ENCODE results near the gene MARCHF10.
A peak's percentile ranks its signal among the peaks of the same experiment; 100 is the strongest.
"Not testable (repeated sequence)": the region's sequence is repeated elsewhere in the genome, so short reads cannot be mapped to it uniquely, and the experiment has no call there.

The MARCHF10 gene

DNA sequence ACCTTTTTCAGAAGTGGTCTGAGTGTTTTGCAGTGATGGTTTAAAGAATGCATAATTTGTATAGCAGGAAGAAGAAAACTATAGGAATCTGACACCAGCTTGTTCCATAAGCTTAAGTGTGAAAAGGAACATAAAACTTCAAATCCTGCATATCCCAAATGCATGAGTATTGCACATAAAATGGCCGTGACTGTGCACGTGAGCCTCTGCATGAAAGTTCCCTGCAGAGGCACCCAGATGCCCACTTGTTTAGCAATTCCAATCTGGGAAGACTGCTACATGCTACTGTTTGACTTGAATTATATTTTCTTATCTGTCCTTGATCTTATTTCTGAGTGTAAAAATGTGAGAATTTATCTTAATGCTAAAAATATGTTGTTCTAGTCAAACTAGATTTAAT lies 21.5 kb downstream of the MARCHF10 start:
- DNase-seq (ENCODE audit: low read depth) = no peak

DNA sequence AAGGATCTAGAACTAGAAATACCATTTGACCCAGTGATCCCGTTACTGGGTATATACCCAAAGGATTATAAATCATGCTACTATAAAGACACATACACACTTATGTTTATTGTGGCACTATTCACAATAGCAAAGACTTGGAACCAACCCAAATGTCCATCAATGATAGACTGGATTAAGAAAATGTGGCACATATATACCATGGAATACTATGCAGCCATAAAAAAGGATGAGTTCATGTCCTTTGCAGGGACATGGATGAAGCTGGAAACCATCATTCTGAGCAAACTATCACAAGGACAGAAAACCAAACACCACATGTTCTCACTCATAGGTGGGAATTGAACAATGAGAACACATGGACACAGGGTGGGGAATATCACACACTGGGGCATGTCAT lies 22.1 kb downstream of the MARCHF10 start:
- not testable (repeated sequence) for DNase-seq (ENCODE audit: low read depth)

DNA sequence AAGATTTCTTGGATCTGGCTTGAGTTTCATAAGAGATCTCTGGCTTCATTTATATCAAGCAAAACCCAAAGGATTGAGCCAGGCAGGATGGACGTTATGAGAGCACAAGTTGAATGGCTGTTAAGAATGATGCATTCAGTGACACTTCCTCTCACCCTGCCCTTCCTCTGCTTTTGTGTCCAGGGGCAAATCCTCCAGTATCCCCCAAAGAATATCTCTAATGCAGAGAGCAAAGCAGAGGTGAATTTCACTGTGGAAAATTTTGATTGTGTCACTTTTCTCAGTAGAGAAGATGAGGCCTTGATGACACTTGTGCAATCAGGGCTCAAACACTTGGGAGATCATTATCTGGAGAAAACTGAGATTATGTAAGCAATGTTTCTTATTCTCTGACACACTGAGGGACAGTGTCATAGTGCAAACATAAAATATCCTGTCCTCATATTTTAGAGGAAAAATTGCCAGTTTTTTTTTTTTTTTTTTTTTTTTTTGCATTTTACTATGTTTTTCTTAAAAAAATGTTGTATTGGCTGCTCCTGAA lies 25.3 kb downstream of the MARCHF10 start:
- DNase-seq (ENCODE audit: low read depth) = no peak

DNA sequence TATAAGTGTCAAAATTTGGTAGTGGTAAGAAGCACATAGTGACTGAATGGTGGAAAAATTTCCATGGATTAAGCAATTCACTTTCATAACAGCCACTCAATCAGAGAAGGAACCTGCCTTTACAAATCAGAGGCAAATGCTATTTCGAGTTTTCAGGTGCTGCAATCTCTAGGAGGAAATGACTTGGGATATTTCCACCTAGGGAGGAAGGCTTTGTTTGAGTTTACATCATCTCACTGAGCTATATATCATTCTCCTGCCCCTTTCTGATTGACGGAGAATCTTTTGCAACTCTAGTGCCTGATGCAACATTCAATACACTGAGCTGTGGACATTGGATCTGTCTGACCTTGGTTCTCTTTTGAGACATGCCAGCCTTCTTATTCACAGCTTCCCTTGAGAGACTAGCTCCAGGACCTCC lies 26.3 kb downstream of the MARCHF10 start:
- no peak for DNase-seq (ENCODE audit: low read depth)

DNA sequence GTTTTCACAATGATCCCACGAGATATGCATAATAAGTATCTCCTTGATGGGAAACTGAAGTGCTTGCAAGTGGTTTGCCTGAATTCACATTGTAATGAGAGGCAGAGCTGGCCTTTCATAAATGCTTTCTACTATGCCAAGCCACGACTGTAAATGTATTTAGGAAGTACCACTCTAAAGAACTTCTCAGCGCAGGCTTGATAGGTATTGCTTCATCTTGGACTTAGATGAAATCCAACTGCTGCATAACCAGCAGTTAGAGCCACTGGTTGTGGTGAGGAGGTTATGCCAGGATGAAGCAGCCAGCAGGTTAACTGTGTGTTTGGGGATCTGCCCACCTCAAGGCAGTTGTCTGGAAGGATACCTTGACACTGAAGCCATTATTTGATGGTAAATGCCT lies 26.8 kb downstream of the MARCHF10 start:
- no peak for DNase-seq (ENCODE audit: low read depth)

DNA sequence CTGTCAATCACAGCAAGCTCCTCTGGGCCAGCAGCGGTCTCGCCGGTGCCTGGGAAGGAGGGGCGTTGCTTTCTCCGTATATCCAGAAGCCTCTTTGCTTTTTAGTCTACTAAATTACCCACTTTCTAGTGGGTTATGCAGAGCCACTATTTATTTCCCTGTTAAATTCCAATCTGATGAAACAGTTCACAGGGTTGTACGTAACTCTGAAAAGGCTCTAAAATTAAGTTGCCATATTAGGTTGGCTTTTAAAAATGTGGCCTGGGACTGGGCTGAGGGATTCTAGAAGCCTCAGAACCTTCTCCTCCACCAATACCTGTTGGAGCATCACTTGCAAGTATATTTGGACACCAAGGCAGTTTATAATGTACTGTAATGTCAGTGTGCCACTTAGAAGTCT lies 27.2 kb downstream of the MARCHF10 start:
- DNase-seq (ENCODE audit: low read depth) = no peak

DNA sequence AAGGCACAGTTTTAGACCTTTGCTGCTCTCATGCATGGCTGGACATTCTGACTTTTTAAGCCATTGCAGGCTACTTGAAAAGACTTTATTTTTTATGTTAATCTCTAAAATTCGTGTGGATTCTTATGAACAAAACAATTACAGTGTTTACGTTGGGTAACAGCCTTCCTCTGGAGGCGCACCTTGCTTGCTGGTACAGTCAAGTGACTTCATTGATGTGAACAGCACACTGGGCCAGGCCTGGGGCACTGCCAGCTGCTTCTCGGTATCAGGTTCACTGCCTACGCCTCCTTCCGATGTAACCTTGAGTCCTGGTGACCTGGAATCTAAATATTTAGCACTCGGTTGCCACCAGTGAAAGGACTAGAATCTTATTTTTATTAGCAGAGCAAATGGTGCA lies 27.8 kb downstream of the MARCHF10 start:
- no peak for DNase-seq (ENCODE audit: low read depth)

DNA sequence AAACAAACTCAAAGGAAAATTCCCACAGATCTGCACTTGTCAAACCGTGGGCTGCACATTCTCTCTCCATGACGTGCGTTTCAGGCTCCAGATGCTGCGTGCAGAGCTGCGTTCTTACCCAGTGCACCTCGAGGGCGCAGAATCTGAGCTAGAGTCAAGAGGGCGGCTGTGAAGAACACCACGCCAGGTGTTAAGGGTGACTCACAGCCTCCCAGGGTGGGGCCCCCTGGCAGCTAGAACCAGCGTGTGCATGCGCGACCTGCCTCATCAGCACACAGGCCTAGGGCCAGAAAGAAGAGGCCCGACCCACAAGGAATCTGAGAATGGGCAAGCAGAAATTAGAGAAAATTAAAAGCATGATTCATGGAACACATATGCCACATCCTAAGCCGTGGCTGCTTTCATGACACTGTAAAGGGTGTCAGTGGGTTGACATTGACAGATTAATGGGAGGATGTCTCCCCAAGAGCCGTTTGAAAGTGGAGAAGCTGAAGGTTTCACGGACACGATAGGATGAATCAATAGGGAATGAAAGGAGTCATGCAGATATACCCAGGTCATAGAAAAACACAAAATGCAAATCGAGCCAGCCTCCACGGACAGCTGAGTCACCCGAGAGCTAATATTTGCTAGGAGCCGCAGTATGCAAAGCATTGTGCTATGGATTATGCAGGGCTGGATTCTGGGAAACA lies 29.0 kb downstream of the MARCHF10 start:
- peak; percentile 73 for DNase-seq (ENCODE audit: low read depth)

DNA sequence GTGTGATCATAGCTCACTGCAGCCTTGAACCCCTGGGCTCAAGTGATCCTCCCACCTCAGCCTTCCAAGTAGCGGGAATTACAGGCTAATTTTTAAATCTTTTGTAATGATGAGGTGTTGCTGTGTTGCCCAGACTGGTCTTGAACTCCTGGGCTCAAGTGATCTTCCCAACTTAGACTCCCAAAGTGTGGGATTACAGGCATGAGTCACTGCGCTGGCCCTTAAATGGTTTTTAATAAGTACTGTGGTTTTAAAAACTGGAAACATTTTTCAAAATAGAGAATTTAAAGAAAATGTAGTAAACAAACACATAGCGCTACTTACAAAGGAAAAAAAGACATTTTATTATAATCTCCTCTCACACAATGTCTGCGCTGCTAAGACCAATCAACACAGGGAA lies 32.2 kb downstream of the MARCHF10 start:
- DNase-seq (ENCODE audit: low read depth) = no peak

DNA sequence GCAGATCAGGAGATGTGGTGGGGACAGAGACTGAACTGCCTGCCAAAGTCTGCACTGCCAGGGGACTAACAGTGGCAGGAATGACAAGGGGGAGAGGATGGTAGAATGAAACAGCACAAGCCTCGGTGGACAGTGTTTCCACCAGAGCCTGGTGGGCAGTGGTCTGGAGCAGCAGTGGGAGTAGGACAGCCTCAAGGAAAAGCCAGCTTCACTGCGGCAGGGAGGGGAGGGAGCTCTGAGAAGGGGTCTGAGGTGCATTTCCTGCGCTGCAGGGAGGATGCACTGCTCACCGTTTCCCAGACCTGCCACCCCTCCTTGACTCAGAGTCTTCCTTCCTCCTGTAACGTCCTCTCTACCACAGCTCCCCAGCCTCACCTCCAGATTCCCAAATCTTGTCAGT lies 33.8 kb downstream of the MARCHF10 start:
- no peak for DNase-seq (ENCODE audit: low read depth)

DNA sequence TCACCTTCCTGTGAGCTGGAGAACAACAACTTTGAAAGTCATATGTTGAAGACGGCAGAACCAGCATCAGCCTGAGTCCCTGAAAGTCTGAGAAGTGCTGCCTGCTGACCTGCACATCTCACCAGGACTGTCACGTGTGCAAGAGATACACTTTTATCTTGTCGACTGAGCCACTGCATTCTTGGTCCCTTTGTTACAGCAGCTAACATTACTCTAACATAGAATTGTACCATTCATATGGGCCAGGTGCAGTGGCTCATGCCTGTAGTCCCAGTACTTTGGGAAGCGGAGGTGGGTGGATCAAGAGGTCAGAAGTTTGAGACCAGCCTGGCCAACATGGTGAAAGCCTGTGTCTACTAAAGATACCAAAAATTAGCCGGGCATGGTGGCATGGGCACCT lies 40.1 kb downstream of the MARCHF10 start:
- no peak for DNase-seq (ENCODE audit: low read depth)

DNA sequence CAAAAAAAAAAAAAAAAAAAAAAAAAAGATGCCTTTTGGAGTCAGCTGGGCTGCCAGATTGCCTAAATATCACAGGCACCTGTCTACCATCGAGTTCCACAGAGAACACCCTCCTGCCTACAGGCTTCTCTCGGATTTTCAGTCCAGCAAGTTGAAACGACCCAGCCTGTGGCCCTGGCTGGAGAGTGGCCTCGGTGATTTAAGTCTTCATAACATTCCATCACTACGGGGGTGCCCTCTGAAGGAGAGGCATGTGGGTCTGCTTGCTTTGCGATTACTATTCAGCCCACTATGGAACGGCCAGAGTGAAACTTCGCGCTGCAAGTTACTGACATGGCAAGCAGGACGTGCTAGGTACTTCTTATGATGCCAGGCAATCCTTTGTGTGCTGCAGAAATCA lies 42.8 kb downstream of the MARCHF10 start:
- DNase-seq (ENCODE audit: low read depth) = no peak

DNA sequence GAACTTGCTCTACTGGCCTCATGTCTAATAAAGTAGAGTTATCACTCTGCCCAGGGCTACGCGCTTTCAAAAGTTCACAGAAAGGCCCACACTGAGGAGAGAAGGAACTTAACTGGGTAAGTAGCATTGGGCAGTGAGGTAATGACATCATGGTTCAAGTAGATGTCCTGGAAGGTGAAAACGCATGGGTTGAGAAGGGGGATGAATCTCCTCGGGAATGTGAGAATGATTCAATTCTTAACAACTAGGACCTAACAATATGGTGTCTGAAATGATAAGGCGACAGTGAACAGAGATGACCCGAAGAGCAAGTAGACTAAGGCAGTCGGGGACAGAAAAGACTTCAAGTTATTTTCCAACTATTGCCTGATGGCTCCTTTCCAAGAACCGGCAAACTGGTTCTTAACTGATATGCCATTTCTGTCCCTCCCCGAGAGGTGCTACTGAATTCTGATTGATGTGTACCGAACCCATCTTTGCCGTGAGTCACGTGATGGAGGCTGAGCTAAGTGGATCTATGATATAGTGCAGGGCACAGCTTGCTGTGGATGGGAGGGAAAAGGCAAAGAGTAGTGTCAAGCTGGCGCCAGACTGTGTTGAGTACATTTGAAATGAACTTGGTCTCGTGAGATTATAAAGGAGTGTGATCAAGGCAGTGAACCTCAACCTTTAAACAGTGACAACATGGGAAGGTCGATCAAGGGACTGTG lies 44.1 kb downstream of the MARCHF10 start:
- DNase-seq (ENCODE audit: low read depth) = no peak

DNA sequence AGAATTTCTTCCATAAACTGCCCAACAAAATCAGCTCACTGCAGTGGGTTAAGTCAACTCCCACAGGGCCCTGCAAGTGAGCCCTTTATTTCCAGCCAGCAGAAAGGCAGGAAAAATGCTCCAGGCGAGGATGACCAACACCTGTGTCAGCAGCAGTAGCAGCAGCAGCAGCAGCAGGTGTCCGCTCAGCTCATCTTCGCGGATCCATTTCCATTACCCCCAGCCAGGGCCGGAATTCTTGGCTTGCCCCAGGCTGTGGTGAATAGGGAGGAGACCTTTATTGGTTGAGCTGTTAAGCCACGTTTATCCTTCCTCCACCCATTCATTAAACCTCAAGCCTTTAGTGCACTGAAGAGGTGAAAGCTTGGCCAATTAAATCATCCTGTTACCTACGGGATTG lies 46.2 kb downstream of the MARCHF10 start:
- no peak for DNase-seq (ENCODE audit: low read depth)

DNA sequence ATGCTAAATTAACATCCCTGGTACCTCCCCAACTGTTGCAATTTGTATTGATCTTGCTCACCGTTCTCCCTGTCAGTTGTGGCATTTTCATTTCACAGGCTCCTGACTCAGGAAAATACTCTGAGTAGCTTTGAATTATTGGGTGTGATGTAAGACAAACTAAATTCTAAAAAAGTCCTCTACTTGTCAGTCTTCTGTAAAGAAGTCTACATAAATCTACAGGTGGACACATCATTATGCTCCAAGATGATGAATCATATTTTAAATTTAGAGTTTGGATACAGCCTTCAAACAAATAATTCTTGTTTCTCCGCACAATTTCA lies 47.2 kb downstream of the MARCHF10 start:
- DNase-seq (ENCODE audit: low read depth) = no peak

DNA sequence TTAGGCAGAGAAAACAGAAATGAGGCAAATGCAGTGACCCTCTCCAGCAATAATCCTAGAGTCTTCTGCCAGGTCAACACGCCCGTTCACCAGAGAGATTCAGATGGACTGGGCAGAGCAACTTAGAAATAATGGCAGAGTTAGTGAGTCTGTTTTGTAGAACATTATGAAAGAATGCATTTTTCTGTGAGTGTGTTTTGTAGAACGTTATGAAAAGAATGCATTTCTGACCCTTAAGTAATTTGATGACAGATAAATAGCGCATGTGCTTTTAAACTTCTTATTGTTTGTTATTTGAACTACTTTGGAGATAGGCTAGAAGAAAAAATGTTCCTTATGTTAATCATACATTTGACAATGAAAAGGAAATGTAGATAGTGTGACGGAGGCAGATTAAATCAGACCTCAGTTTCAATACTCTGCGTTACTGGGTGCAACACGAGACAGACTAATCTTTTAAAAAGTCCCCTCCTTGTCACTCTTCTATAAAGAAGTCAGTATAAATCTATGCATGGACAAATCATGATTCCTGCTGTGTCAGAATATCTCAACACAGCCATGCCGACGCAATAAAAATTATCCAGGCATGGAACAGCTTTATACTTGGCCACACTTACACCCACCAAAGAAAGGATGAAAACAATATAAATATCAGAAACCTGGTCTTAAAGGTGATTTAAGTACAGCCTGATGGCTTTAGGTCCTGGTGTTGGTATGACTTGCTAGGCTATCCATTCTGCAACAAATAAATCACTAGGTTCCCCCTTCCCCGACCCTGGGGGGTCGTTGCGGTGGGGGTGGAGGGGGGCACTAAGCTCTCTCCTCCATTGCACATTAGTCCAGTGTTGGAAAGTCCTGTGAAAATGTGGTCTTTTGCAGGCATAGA lies 47.8 kb downstream of the MARCHF10 start:
- DNase-seq (ENCODE audit: low read depth) = peak; percentile 89

DNA sequence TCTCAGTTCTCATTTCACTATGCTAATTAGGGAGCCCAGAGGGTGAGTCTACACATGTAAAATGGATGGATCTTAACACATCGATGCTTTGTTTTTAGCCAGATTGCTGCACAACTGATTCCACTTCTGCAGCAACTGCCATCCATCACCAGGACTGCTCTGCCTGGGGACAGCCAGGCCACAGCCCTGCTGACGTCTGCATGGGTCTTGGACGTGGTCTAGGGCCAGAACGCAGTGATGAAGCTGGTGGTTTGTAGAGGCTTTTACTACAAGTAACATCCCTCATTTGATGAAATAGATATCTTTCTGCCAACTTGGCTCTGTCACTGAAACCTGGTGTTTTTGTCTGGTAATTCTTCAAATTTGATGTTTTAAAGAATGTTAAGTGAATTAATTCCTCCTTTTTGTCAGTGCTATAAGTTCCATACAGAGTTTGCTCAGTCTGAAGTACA lies 50.6 kb downstream of the MARCHF10 start:
- no peak for DNase-seq (ENCODE audit: low read depth)

DNA sequence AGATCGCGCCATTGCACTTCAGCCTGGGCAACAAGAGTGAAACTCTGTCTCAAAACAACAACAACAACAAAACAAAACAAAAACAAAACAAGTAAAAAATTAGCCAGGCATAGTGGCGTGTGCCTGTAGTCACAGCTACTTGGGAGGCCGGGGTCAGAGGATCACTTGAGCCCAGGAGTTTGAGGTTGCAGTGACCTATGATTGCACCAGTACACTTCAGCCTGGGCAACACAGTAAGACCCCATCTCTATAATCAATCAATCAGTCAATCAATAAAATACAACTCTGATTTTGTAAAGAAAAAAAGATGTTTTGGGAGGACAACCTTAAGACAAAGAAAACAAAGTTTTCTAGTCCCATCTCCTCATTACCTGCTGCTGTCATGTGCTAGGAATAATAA lies 51.9 kb downstream of the MARCHF10 start:
- no peak for DNase-seq (ENCODE audit: low read depth)

DNA sequence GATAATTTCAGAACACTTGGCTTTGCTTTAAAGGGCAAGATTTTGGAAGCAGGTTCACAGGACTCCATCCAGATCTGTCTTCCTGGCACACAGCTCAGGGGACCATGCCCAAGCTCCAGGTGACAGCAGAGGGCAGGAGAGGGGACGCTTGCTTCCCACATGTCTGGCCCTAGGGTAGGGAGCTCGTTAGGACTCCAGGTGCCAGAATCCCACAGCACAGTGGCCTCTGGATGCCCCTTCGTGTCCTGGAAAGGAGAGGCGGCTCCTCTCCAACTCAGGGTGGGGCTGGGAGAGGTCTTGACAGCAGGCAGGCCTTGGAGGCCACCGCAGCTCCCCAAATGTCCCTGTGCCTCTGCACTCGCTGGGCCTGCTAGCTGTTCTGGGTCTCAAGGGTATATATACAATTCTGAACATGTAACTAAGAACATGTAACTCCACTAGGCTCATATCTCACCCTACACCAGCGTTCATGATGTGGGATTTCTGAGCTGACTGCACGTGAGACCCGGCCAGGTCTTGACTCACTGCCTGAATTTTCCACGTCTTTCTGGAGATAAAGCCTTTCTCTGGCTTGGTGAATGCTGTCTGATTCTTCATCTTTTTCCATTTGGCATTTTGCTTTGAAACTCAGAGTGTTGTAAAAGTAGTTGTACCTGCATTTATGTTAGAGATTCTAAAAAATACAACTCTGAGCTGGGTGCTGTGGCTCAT lies 52.8 kb downstream of the MARCHF10 start:
- no peak for DNase-seq (ENCODE audit: low read depth)

DNA sequence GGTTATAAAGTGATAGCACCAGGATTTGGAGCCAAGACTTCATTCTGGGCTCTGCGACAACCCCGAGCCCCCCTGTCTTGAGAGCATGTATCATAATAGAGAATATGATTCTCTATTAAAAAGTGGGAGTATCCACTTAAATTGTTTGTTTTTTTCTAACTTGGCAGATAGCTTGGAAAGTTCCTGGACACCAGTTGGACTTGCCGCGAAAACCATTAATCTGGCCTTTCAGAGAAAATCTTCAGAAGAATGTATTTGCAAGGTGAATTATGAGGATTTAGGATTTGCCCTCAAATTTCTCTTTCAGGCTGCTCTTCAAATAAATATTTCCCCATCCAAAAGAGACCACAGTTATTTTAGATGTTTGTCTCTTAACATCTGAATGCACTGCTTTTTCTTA lies 53.5 kb downstream of the MARCHF10 start:
- DNase-seq (ENCODE audit: low read depth) = no peak

DNA sequence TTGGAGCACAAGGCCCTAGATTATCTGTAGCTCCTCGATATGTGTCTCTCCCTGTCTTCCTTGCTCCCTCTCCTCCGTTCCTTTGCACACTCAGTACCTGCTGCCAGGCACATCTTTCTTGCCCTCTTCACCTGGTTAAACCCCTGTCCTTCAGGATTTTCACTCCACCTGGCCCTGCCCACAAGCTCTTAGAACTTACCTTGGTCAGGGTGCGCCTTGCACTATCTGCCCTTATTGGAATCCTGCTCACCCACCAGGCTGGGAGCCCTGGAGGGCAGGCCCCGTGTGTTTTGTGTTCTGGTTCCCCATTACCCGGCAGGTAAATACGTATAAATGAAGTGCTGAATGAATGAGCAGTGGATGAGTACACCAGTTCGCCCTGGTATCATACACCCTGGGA lies 54.6 kb downstream of the MARCHF10 start:
- DNase-seq (ENCODE audit: low read depth) = no peak

DNA sequence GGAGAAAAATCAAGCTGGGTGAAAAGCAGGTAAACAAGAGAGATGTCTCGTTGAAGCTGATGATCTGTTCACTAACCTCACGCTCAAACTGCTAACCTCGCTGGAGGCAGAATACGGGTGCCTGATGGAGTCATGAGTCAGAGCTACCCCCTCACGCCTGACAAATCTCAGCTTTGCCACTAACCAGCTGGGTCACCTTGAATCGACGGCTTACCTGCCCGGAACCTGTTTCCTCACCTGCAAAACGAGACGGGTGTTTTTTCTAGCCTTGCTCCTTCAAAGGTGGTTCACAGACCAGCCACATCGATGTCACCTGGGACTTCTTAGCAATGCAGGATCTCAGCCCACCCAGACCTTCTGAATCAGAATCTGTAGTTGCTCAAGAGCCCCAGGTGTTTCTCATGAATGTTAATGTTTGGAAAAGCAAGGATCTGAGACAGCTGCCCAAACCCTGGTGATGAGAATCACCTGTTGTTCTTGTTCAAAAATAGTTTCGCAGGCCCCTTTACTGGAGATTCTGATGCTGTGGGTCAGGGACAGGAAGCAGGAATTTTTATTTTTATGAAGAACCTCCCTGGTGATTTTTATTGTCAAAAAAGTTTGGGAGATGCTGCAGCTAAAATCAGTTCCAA lies 56.9 kb downstream of the MARCHF10 start:
- DNase-seq (ENCODE audit: low read depth) = no peak

All from GM04503 (cell line).